H54 (cell line): ENCODE results near the gene TOX4.
"Not testable (repeated sequence)": the region's sequence is repeated elsewhere in the genome, so short reads cannot be mapped to it uniquely, and the experiment has no call there.

Experiments
- DNase-seq: peaks from one replicate; pipeline ENCODE4 v3.0.0; 2011; ENCODE audit warnings: low spot score, mixed read lengths; ENCODE audit not compliant: insufficient read length
- FAIRE-seq: peaks from 3 replicates; lab custom pipeline; 2011; peaks lifted over from hg19 to GRCh38; lab: Jason Lieb, UNC
- POLR2A ChIP-seq: IDR thresholded peaks from 2 replicates; pipeline ENCODE4 v1.6.1; 2011; ENCODE audit warnings: low read depth, mild to moderate bottlenecking, low read length

TOX4 gene

GRCh38 chr14:21476925-21477681, at the start of gene TOX4, which contains the start of gene RAB2B:
Gene TOX4, plus strand, starts transcription at chr14:21477195. Its CDS starts 84 bp downstream, at chr14:21477279.
Gene RAB2B, minus strand, starts transcription at chr14:21476959. Its CDS starts 87 bp downstream, at chr14:21476872.
- FAIRE-seq (peak; percentile 84), DNase-seq (peak; percentile 63)
- peak; percentile 67 for TF ChIP-seq POLR2A

DNA sequence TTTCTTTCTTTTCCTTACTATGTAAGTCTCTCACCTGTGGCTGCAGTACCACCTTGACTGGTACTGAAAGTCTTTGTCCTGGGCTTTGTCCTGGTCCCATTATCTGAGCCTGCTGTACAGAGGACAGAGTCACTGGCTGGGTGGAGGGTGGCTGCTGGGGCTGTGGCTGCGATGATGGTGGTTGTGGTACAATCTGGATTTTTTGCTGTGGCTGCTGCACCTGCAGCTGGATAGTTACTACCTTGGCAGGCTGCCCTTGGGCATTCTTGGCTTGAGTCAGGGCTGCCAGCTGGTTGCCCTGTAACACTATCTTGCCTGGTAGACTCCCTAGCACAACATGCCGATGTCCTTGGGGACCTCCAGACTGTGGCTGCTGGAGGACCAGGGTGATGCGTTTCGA, 48.1 kb upstream of the TOX4 start:
- FAIRE-seq (no peak), DNase-seq (no peak)
- no peak for TF ChIP-seq POLR2A

- FAIRE-seq (no peak), DNase-seq (no peak)
- no peak for TF ChIP-seq POLR2A
These were observed 45.9 kb upstream of the TOX4 start for GRCh38 chr14:21431126-21431525.

GRCh38 chr14:21436567-21437062, 40.4 kb upstream of the TOX4 start:
- no peak for FAIRE-seq

DNA sequence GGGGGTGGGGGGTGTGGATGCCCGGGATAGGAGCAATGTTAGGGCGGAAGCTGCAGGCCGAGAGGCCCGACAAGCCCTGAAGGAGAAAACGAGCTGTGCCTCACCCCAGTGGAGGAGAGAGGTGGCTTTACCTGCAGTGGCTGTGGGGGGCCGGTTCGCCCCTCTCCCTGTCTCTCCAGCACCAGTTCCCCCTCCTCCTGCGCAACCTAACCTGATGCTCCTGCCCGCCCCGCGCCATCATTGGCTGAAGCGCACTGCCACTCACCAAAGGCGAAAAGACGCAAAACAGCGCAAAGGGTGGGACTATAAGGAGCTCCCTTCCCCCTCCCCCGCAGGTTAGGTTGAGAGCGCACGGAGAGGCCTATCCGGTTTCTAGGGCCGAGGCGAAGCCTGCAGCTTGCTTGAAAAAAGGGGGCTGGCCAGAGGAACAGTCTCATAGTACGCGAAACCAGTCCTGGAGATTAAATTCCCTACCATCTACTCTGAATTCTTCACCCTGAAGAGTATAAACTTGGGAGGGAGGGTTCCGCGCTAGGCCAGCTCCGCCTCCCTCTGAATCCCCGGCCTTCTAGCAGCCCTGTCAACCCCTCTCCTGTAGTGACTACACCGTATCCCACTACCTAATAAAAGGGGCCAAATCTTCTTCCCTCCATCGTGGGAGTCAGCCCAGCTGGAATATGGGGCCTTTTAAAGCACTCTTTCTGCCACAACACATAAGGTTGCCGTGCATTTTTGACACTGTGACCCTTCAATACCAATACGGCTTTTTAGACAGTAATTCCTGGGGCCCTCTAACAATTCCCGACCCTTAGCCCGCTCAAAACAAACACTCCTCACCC, 39.7 kb upstream of the TOX4 start:
- TF ChIP-seq POLR2A: 0 out of 2 replicates have a peak, but pooled peaks have one; percentile 20
- peak; percentile 55 for DNase-seq
- peak; percentile 94 for FAIRE-seq

More at GRCh38 chr14:21436567-21437062, 40.4 kb upstream of the TOX4 start:
- DNase-seq: no peak
- TF ChIP-seq POLR2A: no peak

DNA sequence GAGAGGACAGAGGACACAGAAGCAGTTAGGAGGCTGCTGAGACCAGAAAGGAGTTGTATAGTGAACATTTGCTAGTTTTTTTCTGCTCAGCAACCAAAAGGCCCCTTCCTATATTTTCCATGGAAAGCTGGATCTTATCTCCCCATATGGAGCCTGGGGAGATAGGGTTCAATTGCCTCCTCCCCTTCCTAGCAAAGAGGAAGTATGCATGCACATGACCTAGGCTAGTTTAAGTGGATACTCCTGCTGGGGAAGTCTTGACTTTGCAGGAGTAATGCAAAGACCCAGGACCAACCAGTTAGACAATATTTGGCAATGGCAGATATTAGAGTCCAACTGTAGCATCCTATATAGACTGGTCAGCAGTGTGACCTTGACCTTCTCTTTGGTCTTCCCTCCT, 36.1 kb upstream of the TOX4 start:
- DNase-seq: no peak

DNA sequence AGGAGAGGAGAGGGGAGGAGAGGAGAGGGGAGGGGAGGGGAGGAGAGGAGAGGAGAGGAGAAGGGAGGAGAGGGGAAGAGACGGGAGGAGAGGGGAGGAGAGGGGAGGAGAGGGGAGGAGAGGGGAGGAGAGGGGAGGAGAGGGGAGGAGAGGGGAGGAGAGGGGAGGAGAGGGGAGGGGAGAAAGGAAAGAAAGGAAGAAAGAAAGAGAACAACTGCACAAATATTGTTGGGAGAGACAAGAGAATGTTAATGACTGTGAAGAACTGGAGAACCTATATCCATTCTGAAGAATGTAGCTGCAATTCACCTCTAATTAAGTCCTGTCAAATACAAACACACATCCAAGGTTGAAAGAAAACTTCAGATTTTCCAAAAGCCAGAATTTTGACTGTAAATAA, 34.3 kb upstream of the TOX4 start:
- not testable (repeated sequence) for FAIRE-seq, DNase-seq

More for the DNA sequence above, 36.1 kb upstream of the TOX4 start:
- TF ChIP-seq POLR2A: no peak
- no peak for FAIRE-seq

- DNase-seq: no peak
- no peak for TF ChIP-seq POLR2A
- FAIRE-seq: no peak
These were observed 27.1 kb upstream of the TOX4 start for GRCh38 chr14:21449899-21450216.

DNA sequence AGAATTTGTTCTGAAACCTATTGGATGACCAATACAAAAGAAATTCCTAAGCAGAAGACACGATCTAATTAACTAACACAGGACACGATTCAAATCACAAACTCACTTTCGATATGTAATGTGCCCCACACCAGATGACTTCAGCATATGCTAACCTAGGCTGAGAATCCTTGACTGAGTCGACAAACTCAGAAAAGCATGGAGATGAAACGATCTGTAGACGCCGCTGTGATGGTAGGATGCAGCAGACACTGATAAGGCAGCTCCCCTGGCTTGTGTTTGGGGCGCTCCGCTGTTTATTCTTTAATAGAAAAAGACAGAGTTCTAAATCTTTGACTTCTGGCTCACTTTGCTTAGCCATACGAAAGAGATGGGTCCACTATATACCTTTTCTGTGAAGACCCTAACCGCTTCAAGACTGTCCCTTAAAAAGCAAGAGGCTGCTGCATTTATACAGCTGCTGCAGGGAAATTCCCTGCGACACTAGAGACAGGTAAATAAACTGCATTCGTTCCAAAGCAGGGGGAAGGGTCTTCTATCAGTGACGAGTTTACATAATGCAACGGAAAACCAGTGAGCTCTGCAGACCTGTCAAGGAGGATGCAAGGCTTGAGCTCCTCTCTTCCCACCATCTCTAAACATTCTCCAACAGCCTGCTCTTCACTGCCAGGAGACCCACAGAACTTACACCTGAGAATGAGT, 22.0 kb upstream of the TOX4 start:
- DNase-seq: no peak
- FAIRE-seq: no peak
- TF ChIP-seq POLR2A: no peak

DNA sequence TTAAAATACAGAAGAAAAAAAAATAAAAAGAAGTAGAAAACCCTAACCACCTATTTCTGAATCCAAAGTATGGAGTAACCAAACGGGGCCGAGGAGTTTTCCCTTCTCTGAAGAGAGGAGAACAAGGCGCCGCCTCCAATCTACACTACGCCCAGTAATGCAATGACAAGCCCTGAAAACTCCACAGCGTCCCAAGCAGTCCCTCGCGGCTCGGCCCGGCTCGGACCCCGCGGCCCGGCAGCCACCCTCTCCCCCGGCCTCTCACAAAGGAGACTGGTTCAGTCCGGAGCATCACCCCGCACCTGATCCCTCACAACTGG, 21.4 kb upstream of the TOX4 start:
- FAIRE-seq: no peak
- no peak for DNase-seq
- no peak for TF ChIP-seq POLR2A

GRCh38 chr14:21455912-21456667, 20.9 kb upstream of the TOX4 start, which contains the start of gene CHD8:
Gene CHD8, minus strand, starts transcription at chr14:21456123. Its CDS starts 24,480 bp downstream, at chr14:21431643.
- peak; percentile 56 for TF ChIP-seq POLR2A
- DNase-seq (peak; percentile 85), FAIRE-seq (peak; percentile 99)

DNA sequence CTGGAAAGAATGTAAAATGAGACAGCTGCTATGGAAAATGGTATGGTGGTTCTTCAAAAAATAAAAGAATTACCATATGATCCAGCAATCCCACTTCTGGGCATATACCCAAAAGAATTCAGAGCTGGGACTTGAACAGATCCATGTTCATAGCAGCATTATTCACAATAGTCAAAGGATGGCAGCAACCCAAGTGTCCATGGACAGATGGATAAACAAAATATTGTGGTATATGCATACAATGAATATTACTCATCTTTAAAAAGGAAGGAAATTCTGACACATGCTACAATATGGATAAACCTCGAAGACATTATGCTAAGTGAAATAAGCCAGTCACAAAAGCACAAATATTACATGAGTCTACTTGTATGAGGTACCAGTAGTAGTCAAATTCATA, 9.4 kb upstream of the TOX4 start:
- FAIRE-seq (peak; percentile 65), DNase-seq (no peak)
- no peak for TF ChIP-seq POLR2A

- DNase-seq (no peak), FAIRE-seq (no peak)
- no peak for TF ChIP-seq POLR2A
These were observed 1.1 kb upstream of the TOX4 start for GRCh38 chr14:21475767-21476522.
